Lower leg skin (tissue), 3 donors: ENCODE data around the gene UGT1A4.

Experiments
- POLR2A ChIP-seq, 2 donors: fragments of 450-650 bp; IDR thresholded peaks; one replicate each; pipeline ENCODE4 v1.6.1; 2016 to 2017; ENCODE audit warnings: antibody characterized with exemption in 2 of 2, mild to moderate bottlenecking in 1 of 2, moderate library complexity in 1 of 2
- TF ChIP-seq, protein P1 (sequence below), 3 donors: fragments of 450-650 bp; IDR thresholded peaks; one replicate each; pipeline ENCODE4 v1.5.1; 2016; ENCODE audit warnings: antibody characterized with exemption in 3 of 3, mild to moderate bottlenecking in 3 of 3, moderate library complexity in 2 of 3

- TF ChIP-seq, protein P1, sequence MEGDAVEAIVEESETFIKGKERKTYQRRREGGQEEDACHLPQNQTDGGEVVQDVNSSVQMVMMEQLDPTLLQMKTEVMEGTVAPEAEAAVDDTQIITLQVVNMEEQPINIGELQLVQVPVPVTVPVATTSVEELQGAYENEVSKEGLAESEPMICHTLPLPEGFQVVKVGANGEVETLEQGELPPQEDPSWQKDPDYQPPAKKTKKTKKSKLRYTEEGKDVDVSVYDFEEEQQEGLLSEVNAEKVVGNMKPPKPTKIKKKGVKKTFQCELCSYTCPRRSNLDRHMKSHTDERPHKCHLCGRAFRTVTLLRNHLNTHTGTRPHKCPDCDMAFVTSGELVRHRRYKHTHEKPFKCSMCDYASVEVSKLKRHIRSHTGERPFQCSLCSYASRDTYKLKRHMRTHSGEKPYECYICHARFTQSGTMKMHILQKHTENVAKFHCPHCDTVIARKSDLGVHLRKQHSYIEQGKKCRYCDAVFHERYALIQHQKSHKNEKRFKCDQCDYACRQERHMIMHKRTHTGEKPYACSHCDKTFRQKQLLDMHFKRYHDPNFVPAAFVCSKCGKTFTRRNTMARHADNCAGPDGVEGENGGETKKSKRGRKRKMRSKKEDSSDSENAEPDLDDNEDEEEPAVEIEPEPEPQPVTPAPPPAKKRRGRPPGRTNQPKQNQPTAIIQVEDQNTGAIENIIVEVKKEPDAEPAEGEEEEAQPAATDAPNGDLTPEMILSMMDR (IDR thresholded peaks at IDR 0.05): no peak
- TF ChIP-seq POLR2A (IDR thresholded peaks at IDR 0.05): no peak
Measured at GRCh38 chr2:233799087-233799665, 80.6 kb downstream of the UGT1A4 start.
